A549 (cell line): ENCODE data around the gene CERS2. TPM values are rescaled to one million over a fixed set of nuclear protein-coding genes. Genes with fewer than 3 reads are reported as not detected.
"Not testable (repeated sequence)": the region's sequence is repeated elsewhere in the genome, so short reads cannot be mapped to it uniquely, and the experiment has no call there.

Experiments used
- ATAC-seq, 2 experiments: fragments of 200-7000 bp in 1 of 2; fragments of >200 bp in 1 of 2; cut with Nextera tagmentation in 1 of 2; cut with Tn5 transposase in 1 of 2; 3 replicates each; pipeline versions ENCODE4 v1.8.0 to v1.9.1; 2018 to 2020; ENCODE audit warnings: mild to moderate bottlenecking in 1 of 2, moderate library complexity in 1 of 2
- CTCF ChIA-PET: fragments of 300-600 bp; sonication (Branson Sonifier 250); formaldehyde crosslinking; extraction: SDS; loops from one replicate; lab custom pipeline; 2021; ENCODE audit warnings: antibody characterized with exemption, inconsistent platforms; lab: Yijun Ruan, JAX
- POLR2A ChIA-PET: fragments of 350-600 bp; formaldehyde crosslinking; extraction: SDS; loops from one replicate; lab custom pipeline; 2021; ENCODE audit warnings: antibody characterized with exemption, inconsistent platforms; lab: Yijun Ruan, JAX
- DNase-seq, 2 experiments: peaks; one replicate each; pipeline versions ENCODE4 v3.0.0 to v3.0.0-alpha.2; 2011 to 2016; ENCODE audit warnings: low read depth in 1 of 2, low spot score in 1 of 2
- FAIRE-seq: peaks from 2 replicates; lab custom pipeline; 2011; peaks lifted over from hg19 to GRCh38; lab: Jason Lieb, UNC
- H3K27ac ChIP-seq, 2 experiments: fragments of >200 bp; sonication (Bioruptor Twin); formaldehyde crosslinking; 3 replicates each; pipeline ENCODE4 v1.5.1; 2016 to 2017
- H3K4me1 ChIP-seq: fragments of >200 bp; sonication (Bioruptor Twin); formaldehyde crosslinking; 3 replicates; pipeline ENCODE4 v1.6.1; 2016
- H3K4me2 ChIP-seq: fragments of >200 bp; sonication (Bioruptor Twin); formaldehyde crosslinking; 3 replicates; pipeline ENCODE4 v1.6.1; 2016
- H3K4me3 ChIP-seq: fragments of >200 bp; sonication (Bioruptor Twin); formaldehyde crosslinking; 3 replicates; pipeline ENCODE4 v1.5.1; 2016
- H3K9me3 ChIP-seq: fragments of >200 bp; sonication (Bioruptor Twin); formaldehyde crosslinking; 3 replicates; pipeline ENCODE4 v1.6.1; 2016
- CBX2 ChIP-seq: fragments of 200-600 bp; sonication (generic); IDR thresholded peaks from 2 replicates; pipeline ENCODE4 v1.6.1; 2016; ENCODE audit warnings: low read depth, mild to moderate bottlenecking, borderline replicate concordance
- CBX8 ChIP-seq: fragments of 200-600 bp; sonication (generic); IDR thresholded peaks from 2 replicates; pipeline ENCODE4 v1.6.1; 2016
- CHD4 ChIP-seq: fragments of 200-600 bp; sonication (generic); IDR thresholded peaks from 2 replicates; pipeline ENCODE4 v1.6.1; 2016; ENCODE audit warnings: antibody characterized with exemption, mild to moderate bottlenecking, borderline replicate concordance
- E2F6 ChIP-seq: IDR thresholded peaks from 2 replicates; pipeline ENCODE4 v1.6.1; 2012; ENCODE audit warnings: low read depth, borderline replicate concordance
- FOXS1 ChIP-seq: fragments of 250-450 bp; sonication (Bioruptor Pico); IDR thresholded peaks from 2 replicates; pipeline ENCODE4 v1.5.0; 2020; ENCODE audit warnings: mild to moderate bottlenecking, moderate library complexity
- HDAC2 ChIP-seq: fragments of 200-600 bp; sonication (generic); IDR thresholded peaks from 2 replicates; pipeline ENCODE4 v1.6.1; 2016
- HEYL ChIP-seq: fragments of 250-450 bp; sonication (Bioruptor Pico); IDR thresholded peaks from 2 replicates; pipeline ENCODE4 v1.8.0; 2021; ENCODE audit warnings: mild to moderate bottlenecking, moderate library complexity
- HMGXB4 ChIP-seq: fragments of 250-450 bp; sonication (Bioruptor Pico); IDR thresholded peaks from 2 replicates; pipeline ENCODE4 v1.5.0; 2021; ENCODE audit warnings: mild to moderate bottlenecking, moderate library complexity, borderline replicate concordance
- HOXB5 ChIP-seq: fragments of 250-450 bp; sonication (Bioruptor Pico); IDR thresholded peaks from 2 replicates; pipeline ENCODE4 v1.5.0; 2020; ENCODE audit warnings: mild to moderate bottlenecking, moderate library complexity
- KDM5A ChIP-seq: fragments of 200-600 bp; sonication (generic); IDR thresholded peaks from 2 replicates; pipeline ENCODE4 v1.6.1; 2016; ENCODE audit warnings: antibody characterized with exemption, mild to moderate bottlenecking
- MAFK ChIP-seq: fragments of 450-650 bp; IDR thresholded peaks from 2 replicates; pipeline ENCODE4 v1.6.1; 2014; ENCODE audit not compliant: partially characterized antibody
- MAZ ChIP-seq: fragments of 150-350 bp; IDR thresholded peaks from 2 replicates; pipeline ENCODE4 v1.6.1; 2014; ENCODE audit warnings: antibody characterized with exemption, low read depth, low read length, borderline replicate concordance
- NPAS2 ChIP-seq: fragments of 250-450 bp; sonication (Bioruptor Pico); IDR thresholded peaks from 2 replicates; pipeline ENCODE4 v1.8.0; 2022; ENCODE audit warnings: mild to moderate bottlenecking, moderate library complexity, borderline replicate concordance
- NR3C1 ChIP-seq: fragments of >200 bp; sonication (Bioruptor Twin); formaldehyde crosslinking; IDR thresholded peaks from 3 replicates; pipeline ENCODE4 v1.6.1; 2017
- POLR2A ChIP-seq: IDR thresholded peaks from 2 replicates; pipeline ENCODE4 v1.6.1; 2012; ENCODE audit warnings: mild to moderate bottlenecking, low read length
- POLR2AphosphoS2 ChIP-seq: conservative IDR thresholded peaks from 2 replicates; pipeline ENCODE4 v1.6.1; 2012; ENCODE audit warnings: low read length, improper control_type of control experiment, inconsistent platforms
- RAD21 ChIP-seq, 2 experiments: fragments of >200 bp in 1 of 2; sonication (Bioruptor Twin) in 1 of 2; formaldehyde crosslinking in 1 of 2; IDR thresholded peaks in 1 of 2; conservative IDR thresholded peaks in 1 of 2; 2 replicates in 1 of 2; 3 replicates in 1 of 2; pipeline ENCODE4 v1.6.1; 2012 to 2018; ENCODE audit warnings: inconsistent platforms in 1 of 2
- RCOR1 ChIP-seq: fragments of 150-350 bp; IDR thresholded peaks from 2 replicates; pipeline ENCODE4 v1.6.1; 2014; ENCODE audit warnings: antibody characterized with exemption, low read length, low read depth
- RFX5 ChIP-seq: fragments of 450-650 bp; IDR thresholded peaks from 2 replicates; pipeline ENCODE4 v1.7.1; 2014; ENCODE audit warnings: antibody characterized with exemption, mild to moderate bottlenecking, moderate library complexity
- RNF2 ChIP-seq: fragments of 200-600 bp; sonication (generic); IDR thresholded peaks from 2 replicates; pipeline ENCODE4 v1.6.1; 2016; ENCODE audit warnings: low read depth, mild to moderate bottlenecking, antibody characterized with exemption, moderate library complexity, borderline replicate concordance
- ZSCAN20 ChIP-seq: fragments of 250-450 bp; sonication (Bioruptor Pico); IDR thresholded peaks from 2 replicates; pipeline ENCODE4 v1.8.0; 2022; ENCODE audit warnings: mild to moderate bottlenecking, moderate library complexity
- WGBS: methylation state at CpG from one replicate; pipeline ENCODE4 v1.1.6; 2017; ENCODE audit errors: missing lambda C conversion rate; 5-methylcytosine and 5-hydroxymethylcytosine counted together
- polyA plus RNA-seq, 4 experiments: library from polyadenylated mRNA; depleted of rRNA in 3 of 4; stranded (reverse); fragments of >200 nt; fragmentation: RNase III in 1 of 4; extraction: RNeasy Plus Mini Kit Qiagen cat#74134 plus additional on column Dnase treatment in 1 of 4; gene quantifications; 2 replicates in 3 of 4; 3 replicates in 1 of 4; pipeline ENCODE4 v1.2.3, GENCODE V29; 2011 to 2017

CERS2 gene
- polyA plus RNA-seq, 2 of the 4 experiments (the other 2 are of a cell fraction), result 196 to 356 TPM

GRCh38 chr1:150954708-150955107, 19.9 kb downstream of the CERS2 start:
- ChIA-PET CTCF (interaction anchor here (1.0 to 1.4 kb wide), 3 partner anchors 10 to 25 kb away, joined by 3 to 5 read pairs (median 3); no protein-coding TSS in a partner anchor), POLR2A (no interaction called here)
- DNase-seq, result no peak

GRCh38 chr1:150944856-150945255, 29.8 kb downstream of the CERS2 start:
- FAIRE-seq, result no peak
- no peaks in the 10 kb centered on the region for H3K4me1 ChIP-seq
- ChIA-PET CTCF (interaction anchor here (1.0 to 1.9 kb wide), 4 partner anchors 10 to 50 kb away, joined by 3 to 7 read pairs (median 3); no protein-coding TSS in a partner anchor), POLR2A (no interaction called here)
- no peak for ATAC-seq
- no peak overlapping the region for H3K4me3 ChIP-seq
- no peak for DNase-seq
- 91% methylated on average over 5 of the region's 5 CpGs for WGBS
- H3K27ac ChIP-seq, result no peak overlapping the region
- no peak overlapping the region for H3K4me2 ChIP-seq
- no peaks in the 10 kb centered on the region for H3K9me3 ChIP-seq
- TF ChIP-seq ZSCAN20 (CRISPR knock-in tag), result no peak
- no peak for TF ChIP-seq KDM5A
- no peak for TF ChIP-seq MAFK
- TF ChIP-seq RCOR1, result no peak

More at GRCh38 chr1:150954708-150955107, 19.9 kb downstream of the CERS2 start:
- Histone ChIP-seq H3K4me3 (no peak overlapping the region), H3K27ac (no peak overlapping the region), H3K4me2 (no peak overlapping the region), H3K9me3 (no peaks in the 10 kb centered on the region), H3K4me1 (no peaks in the 10 kb centered on the region)
- no peak for FAIRE-seq
- 84% methylated on average over 3 of the region's 3 CpGs for WGBS
- ATAC-seq, result no peak
- no peak for TF ChIP-seq POLR2AphosphoS2
- TF ChIP-seq NPAS2 (CRISPR knock-in tag), result no peak
- TF ChIP-seq RFX5, result no peak
- TF ChIP-seq CBX8, result no peak
- no peak for TF ChIP-seq HMGXB4 (CRISPR knock-in tag)

- H3K4me2 ChIP-seq, result no peak overlapping the region
- no peak overlapping the region for H3K27ac ChIP-seq
- ChIA-PET POLR2A (no interaction called here), CTCF (interaction anchor here (0.7 to 1.0 kb wide), 2 partner anchors 49 to 371 kb away, joined by 3 read pairs; no protein-coding TSS in a partner anchor)
- TF ChIP-seq CBX2 (no peak), HDAC2 (no peak), MAZ (no peak), HEYL (CRISPR knock-in tag) (no peak), POLR2A (no peak), POLR2AphosphoS2 (no peak), NR3C1 (no peak), RAD21 (conservative IDR thresholded peaks at IDR 0.05 in 1 of 2, IDR thresholded peaks at IDR 0.05 in 1 of 2) (no peak), CHD4 (no peak), FOXS1 (no peak), RNF2 (no peak), E2F6 (no peak), HOXB5 (CRISPR knock-in tag) (no peak)
- WGBS, result 81% methylated on average over 1 of the region's 1 CpG
- peaks cover 14% of the 10 kb centered on the region for H3K9me3 ChIP-seq
- no peak for ATAC-seq
- H3K4me1 ChIP-seq, result peaks cover 7% of the 10 kb centered on the region; the same call in 2 of the 3 replicates
- FAIRE-seq, result no peak
- no peak overlapping the region for H3K4me3 ChIP-seq
- DNase-seq, result peak in 1 of 2 experiments; percentile 60
These were observed 42.9 kb downstream of the CERS2 start for GRCh38 chr1:150931773-150932172.

- FAIRE-seq, H3K4me3 ChIP-seq, DNase-seq, ATAC-seq, H3K4me2 ChIP-seq, H3K27ac ChIP-seq, H3K4me1 ChIP-seq, POLR2A ChIA-PET, CTCF ChIA-PET: not testable (repeated sequence)
- WGBS, result 98% methylated on average over 6 of the region's 6 CpGs
- H3K9me3 ChIP-seq, result peaks cover 14% of the 10 kb centered on the region
These were observed 45.9 kb downstream of the CERS2 start for GRCh38 chr1:150928775-150929174.
